Renal cortical epithelial cell (primary cell): ENCODE data around the gene JARID2. TPM values are rescaled to one million over a fixed set of nuclear protein-coding genes. Genes with fewer than 3 reads are reported as not detected.
"Not testable (repeated sequence)": the region's sequence is repeated elsewhere in the genome, so short reads cannot be mapped to it uniquely, and the experiment has no call there.

Experiments
- DNase-seq: peaks from one replicate; pipeline ENCODE4 v3.0.0-alpha.2; 2011; ENCODE audit warnings: low read depth
- total RNA-seq: library from RNA; depleted of rRNA; stranded (reverse); fragments of >200 nt; gene quantifications from 2 replicates; pipeline ENCODE4 v1.2.3, GENCODE V29; 2014

The JARID2 gene
- total RNA-seq, 1 donor from 2014 or later: 8.5 TPM

- DNase-seq: no peak
Observed at GRCh38 chr6:15398633-15399275, 152.9 kb downstream of the JARID2 start.

DNA sequence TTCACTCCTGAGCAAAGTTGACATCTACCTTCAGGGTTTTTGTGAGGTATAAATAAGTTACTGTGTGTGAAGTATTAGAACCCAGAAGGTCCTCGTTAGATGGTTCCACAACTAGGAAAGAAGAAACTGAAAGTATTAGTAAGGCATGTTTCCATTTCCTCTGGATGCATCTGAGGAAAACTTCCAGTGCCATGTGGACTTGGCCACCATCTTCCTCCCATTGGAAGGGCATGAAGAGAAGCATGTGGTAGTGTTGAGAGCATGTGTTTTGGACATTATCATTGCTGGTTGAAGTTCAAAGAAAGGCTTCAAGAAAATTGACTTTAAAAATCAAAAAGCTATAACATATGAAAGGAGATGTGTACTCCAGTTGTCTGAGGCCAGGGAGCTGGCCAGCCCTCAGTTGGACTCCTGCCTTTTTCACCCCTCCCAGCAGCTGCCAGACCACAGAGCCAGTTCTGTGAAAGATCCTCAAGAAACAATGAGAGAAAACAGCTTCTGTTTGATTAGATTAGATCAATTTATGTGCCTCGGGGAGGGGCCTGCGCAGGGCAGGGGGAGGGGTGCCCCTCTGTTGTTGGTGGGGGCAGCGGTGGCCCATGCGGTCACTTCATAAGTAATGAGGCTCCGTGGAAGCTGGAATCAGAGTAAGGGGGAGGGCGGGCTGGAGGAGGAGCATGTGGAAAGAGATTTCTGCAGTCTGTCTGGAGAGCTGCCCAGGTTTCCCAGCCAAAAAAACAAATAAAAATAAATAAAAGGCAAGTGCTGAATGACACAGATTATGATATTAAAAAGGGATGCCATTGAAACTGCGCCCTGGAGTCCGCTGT, 154.0 kb downstream of the JARID2 start:
- DNase-seq: peak; percentile 62

DNA sequence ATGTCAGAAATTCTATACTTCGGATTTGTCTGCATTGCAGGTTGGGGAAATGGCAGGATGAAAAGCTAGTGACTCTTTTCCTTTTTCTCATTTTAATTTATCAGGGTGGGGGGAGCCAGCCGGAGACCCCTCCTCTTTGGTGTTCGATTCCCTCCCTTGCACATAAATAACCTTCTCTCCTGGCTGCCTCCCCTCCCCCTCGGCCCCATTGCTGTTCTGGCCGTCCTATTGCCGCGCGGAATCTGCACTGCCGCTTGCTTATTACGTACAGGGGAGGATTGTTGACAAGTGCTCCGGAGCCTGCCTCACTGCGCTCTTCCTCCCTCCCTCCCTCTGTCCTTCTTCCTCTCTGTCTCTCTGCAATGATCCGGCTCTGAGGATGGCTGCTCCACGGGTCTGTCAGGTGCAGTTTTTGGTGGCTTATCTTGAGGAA, 154.7 kb downstream of the JARID2 start:
- no peak for DNase-seq

DNA sequence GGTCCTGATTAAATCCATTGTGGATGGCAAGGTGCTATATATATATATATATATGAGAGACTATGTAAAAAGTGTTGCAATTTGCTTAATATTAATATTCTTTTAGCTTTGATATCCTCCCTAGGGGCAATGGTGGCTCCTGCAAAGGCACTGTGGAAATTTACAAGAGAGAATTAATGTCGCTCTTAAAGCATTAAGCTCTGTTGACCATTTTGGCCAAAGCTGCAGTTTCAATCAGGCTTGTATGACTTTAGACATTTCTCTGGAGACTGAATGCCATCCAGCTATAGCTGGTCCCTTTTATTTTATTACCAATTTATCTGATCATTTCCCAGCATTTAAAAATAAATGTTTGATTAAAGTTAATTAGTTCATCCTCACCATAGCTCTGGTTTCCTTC, 155.3 kb downstream of the JARID2 start:
- no peak for DNase-seq

DNA sequence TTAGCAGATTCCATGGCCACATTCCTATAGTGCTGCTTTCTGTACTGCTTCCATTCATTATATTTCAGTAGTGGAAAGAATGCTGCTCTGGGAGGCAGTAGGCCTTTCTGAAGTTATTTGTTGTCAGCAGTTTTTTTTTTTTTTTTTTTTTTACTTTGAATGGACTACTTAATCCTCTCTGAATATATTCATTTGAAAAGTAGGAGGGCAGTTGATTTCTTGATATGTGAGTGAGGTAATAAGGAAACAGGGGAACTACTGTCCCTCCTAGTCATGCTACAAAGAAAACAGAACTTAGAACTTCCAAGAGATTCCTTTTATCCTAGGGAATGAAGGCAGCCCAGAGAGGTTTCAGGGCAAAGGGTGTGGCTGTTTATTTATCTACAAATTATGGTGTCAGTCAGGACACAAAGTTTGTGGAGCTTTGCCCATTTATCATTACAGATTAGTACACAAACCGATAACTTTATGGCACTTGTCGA, 155.9 kb downstream of the JARID2 start:
- no peak for DNase-seq

DNA sequence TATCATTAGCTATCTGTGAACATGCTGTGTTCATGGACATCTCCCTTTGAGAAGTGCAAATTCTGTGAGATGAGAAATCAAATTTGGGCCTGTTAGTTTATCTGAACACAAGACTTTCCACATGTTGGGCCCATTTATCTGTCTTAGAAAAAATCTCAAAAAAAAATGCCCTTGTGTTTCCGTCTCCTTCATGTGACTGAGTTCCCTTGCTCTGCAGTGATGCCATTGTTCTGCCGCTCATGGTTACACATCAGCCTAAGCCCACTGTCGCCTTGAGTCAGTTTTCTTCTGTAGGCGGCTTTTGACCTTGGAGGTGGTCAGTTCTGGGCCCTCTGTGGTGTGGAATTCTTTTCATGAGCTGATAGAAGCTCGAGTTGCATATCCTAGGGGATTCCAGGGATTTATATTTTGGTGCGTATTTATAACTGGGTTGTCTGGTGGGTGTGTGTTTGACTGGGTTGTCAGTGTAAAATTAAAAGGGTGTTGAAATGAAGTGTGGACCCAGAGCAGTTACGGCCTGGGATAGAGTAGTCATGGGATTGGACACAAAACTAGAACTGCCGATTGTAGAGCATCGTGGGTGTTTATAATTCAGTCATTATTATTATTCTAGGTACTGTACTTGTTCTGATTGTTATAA, 156.7 kb downstream of the JARID2 start:
- DNase-seq: no peak

GRCh38 chr6:15403094-15403755, 157.4 kb downstream of the JARID2 start:
- DNase-seq: no peak

- DNase-seq: no peak
Observed at GRCh38 chr6:15404685-15404980, 158.8 kb downstream of the JARID2 start.

DNA sequence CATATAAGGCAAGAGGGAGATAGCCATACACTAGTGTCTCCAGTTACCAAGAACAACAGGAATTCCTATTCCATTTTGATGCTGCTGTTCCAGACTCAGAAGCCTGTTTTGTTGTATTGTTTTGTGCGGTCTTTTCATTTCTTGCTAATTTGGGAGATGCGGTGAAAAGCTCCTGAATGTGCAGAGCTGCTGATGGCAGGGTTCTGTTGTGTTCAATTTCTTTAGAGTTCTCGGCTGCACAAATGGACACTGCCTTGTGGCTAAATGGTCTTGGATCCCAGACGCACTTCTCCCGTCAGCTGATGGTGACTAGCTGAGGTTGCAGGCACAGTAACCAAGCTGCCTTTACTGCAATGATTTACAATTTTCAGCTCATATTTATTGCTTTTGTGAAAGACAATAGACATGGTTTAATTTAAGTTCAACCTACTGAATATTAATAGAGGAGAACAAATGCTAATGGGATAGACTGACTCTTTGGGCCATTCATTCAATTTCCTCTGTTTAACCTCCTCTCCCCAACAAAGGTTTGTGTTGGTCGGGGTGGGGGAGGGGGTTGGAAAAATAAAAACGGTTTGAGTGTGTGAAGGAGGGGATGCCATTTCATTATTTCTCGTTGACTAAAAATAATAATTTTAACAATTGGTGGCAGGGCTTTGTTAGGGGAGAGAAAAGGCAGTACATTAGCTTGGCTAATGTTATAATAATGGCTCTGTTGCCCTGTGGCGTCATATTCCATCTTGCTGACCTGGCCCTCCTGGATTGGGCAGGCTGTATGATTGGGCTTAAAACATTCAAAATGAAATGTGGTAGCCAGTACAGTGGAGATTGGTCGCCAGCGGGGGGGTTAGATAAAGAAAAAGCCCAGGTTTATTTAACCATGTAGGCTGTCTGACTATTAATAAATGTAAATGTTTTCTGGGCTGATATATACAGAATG, 159.5 kb downstream of the JARID2 start:
- no peak for DNase-seq

DNA sequence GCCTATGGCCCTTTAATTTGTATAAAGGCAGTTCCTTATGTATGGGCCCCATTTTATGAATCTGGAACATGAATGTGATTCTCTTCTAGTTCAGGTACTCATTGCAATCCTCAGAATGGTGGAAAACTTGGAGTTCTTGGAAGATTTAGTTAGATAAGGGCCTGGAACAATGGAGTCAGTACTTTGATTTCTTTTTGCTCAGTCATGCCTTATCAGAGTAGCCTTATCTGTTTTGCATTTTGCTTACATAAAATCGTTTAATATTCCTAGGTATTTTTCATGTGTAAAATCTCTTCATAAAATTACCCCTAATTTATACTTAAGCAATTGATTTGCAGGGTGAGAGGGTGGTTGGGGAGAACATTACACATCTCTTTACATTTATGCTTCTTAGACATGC, 160.6 kb downstream of the JARID2 start:
- DNase-seq: no peak

GRCh38 chr6:15408008-15408407, 162.1 kb downstream of the JARID2 start:
- no peak for DNase-seq

DNA sequence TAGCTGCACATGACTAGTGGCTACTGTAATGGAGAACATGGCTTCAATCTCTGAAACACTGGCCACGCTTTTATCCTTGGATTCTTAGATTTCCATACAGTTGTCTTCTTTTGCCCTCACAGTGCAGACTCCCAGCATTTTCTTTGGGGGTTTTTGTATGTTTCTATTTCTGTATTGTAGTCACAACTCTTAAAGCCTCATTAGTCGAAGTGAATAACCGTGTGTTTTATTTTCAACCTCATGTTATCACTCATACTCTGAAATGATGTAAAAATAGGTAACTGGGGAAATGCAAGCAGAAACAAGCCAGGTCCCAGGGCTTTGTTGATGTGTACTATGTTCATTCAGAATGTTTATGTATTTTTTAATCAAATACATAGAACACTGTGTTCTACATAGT, 162.9 kb downstream of the JARID2 start:
- DNase-seq: no peak

- DNase-seq: no peak
Observed at GRCh38 chr6:15409301-15410125, 163.6 kb downstream of the JARID2 start.

DNA sequence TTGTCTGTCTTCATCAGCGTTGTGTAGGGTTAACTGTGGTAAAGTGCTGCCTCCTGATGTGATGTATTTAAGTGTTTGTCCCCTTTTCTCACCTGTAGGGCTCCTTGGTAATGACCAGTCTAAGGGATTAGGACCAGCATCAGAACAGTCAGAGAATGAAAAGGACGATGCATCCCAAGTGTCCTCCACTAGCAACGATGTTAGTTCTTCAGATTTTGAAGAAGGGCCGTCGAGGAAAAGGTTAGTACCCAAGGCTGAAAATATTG, 164.2 kb downstream of the JARID2 start:
- no peak for DNase-seq

- no peak for DNase-seq
Observed at GRCh38 chr6:15410752-15411151, 164.9 kb downstream of the JARID2 start.

DNA sequence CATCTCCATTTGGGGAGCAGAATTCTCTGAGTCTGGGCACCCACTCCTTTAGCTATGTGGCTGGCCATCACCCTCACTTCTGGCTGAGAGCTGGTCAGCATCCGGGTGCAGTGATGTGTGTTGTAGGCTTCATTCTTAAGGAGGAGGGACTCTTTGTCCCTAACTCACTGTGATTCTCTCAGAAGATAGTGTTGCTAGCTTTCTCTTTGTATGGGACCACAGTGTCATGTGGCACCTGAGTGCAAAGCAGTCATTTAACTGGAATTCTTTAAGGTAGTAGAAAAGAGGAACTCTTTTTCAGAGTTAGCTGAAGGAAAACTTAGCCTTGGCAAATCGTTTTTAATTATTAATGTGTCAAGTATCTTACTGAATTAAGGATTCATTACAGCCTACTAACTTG, 165.9 kb downstream of the JARID2 start:
- DNase-seq: no peak

DNA sequence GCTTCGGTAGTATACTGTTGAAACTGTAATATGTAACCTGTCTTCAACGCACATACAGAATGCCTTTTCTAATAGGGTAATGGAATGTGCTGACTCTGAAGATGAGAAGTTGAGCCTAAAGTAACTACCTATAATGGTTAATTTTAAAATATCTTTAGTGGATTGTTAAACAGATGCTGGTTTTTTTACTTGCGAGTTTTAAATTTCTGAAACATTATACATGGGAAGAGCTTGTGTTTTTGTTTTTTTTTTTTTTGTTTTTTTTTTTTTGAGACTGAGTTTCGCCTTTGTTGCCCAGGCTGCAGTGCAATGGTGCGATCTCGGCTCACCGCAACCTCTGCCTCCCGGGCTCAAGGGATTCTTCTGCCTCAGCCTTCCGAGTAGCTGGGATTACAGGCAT, 166.9 kb downstream of the JARID2 start:
- no peak for DNase-seq

GRCh38 chr6:15413466-15414234, 167.8 kb downstream of the JARID2 start:
- no peak for DNase-seq

- no peak for DNase-seq
Observed at GRCh38 chr6:15414235-15414612, 168.4 kb downstream of the JARID2 start.

- not testable (repeated sequence) for DNase-seq
Observed at GRCh38 chr6:15415622-15416021, 169.8 kb downstream of the JARID2 start.
